Kidney epithelial cell (primary cell): ENCODE measurements around the gene PRKG1. TPM values are rescaled to one million over a fixed set of nuclear protein-coding genes. Genes with fewer than 3 reads are reported as not detected.
"Not testable (repeated sequence)": the region's sequence is repeated elsewhere in the genome, so short reads cannot be mapped to it uniquely, and the experiment has no call there.

Source experiments
- DNase-seq: peaks from one replicate; pipeline ENCODE4 v3.0.0-alpha.2; 2010; ENCODE audit warnings: low read depth
- H3K27me3 ChIP-seq: 2 replicates; pipeline ENCODE4 v1.6.0; 2011; ENCODE audit warnings: low read length; ENCODE audit not compliant: control insufficient read depth, insufficient read depth
- H3K36me3 ChIP-seq: 2 replicates; pipeline ENCODE4 v1.5.1; 2011; ENCODE audit warnings: low read length; ENCODE audit not compliant: control insufficient read depth, insufficient read depth
- H3K4me3 ChIP-seq: 2 replicates; pipeline ENCODE4 v1.5.1; 2011; ENCODE audit warnings: low read depth, mild to moderate bottlenecking, control low read depth, low read length
- CTCF ChIP-seq: IDR thresholded peaks from 2 replicates; pipeline ENCODE4 v1.5.1; 2011; ENCODE audit warnings: mild to moderate bottlenecking, moderate library complexity, low read length, control low read depth, inconsistent platforms; ENCODE audit not compliant: insufficient read depth, poor library complexity, severe bottlenecking
- total RNA-seq: library from RNA; depleted of rRNA; stranded (reverse); fragments of >200 nt; gene quantifications from 2 replicates; pipeline ENCODE4 v1.2.3, GENCODE V29; 2015

The PRKG1 gene
- total RNA-seq, 1 donor from 2014 or later: 1.3 TPM

- Histone ChIP-seq H3K36me3 (no peaks in the 10 kb centered on the region), H3K4me3 (no peak overlapping the region), H3K27me3 (no peaks in the 10 kb centered on the region)
- no peak for DNase-seq
- TF ChIP-seq CTCF: no peak
Measured at GRCh38 chr10:51198170-51198569, 123.9 kb downstream of the PRKG1 start.

GRCh38 chr10:51201947-51202346 lies 127.7 kb downstream of the PRKG1 start:
- Histone ChIP-seq H3K27me3 (no peaks in the 10 kb centered on the region), H3K4me3 (no peak overlapping the region), H3K36me3 (no peaks in the 10 kb centered on the region)
- no peak for TF ChIP-seq CTCF
- DNase-seq: no peak

- Histone ChIP-seq H3K27me3 (no peaks in the 10 kb centered on the region), H3K36me3 (no peaks in the 10 kb centered on the region), H3K4me3 (no peak overlapping the region)
- no peak for DNase-seq
- no peak for TF ChIP-seq CTCF
Measured at GRCh38 chr10:51203359-51203758, 129.1 kb downstream of the PRKG1 start.

GRCh38 chr10:51204066-51204465 lies 129.8 kb downstream of the PRKG1 start:
- no peaks in the 10 kb centered on the region for H3K36me3 ChIP-seq
- H3K27me3 ChIP-seq: no peaks in the 10 kb centered on the region
- no peak for TF ChIP-seq CTCF
- H3K4me3 ChIP-seq: no peak overlapping the region
- no peak for DNase-seq

- no peak overlapping the region for H3K4me3 ChIP-seq
- no peak for DNase-seq
- H3K36me3 ChIP-seq: no peaks in the 10 kb centered on the region
- TF ChIP-seq CTCF: no peak
- no peaks in the 10 kb centered on the region for H3K27me3 ChIP-seq
Measured at GRCh38 chr10:51204701-51205100, 130.4 kb downstream of the PRKG1 start.

- no peak overlapping the region for H3K4me3 ChIP-seq
- DNase-seq: no peak
- H3K36me3 ChIP-seq: no peaks in the 10 kb centered on the region
- no peaks in the 10 kb centered on the region for H3K27me3 ChIP-seq
- no peak for TF ChIP-seq CTCF
Measured at GRCh38 chr10:51206500-51206899, 132.2 kb downstream of the PRKG1 start.

GRCh38 chr10:51212937-51213336 lies 138.7 kb downstream of the PRKG1 start:
- H3K36me3 ChIP-seq, DNase-seq, H3K4me3 ChIP-seq, H3K27me3 ChIP-seq: not testable (repeated sequence)
